ENCODE measurements around the gene NACAD. TPM values are rescaled to one million over a fixed set of nuclear protein-coding genes. Genes with fewer than 3 reads are reported as not detected.

The NACAD gene
- total RNA-seq, 2 donors from 2014 or later, result 0.78 to 1.6 TPM

GRCh38 chr7:45092931-45093235, 4.1 kb upstream of the NACAD start:
- no peak overlapping the region for H3K4me3 ChIP-seq
- 59 to 71% methylated on average over 3 of the region's 3 CpGs for WGBS, 2 donors
- DNase-seq (no peak), ATAC-seq (no peak)
- peaks cover 7% of the 10 kb centered on the region for H3K4me1 ChIP-seq
- no peak overlapping the region for H3K27ac ChIP-seq
- no peaks in the 10 kb centered on the region for H3K36me3 ChIP-seq (replicated peaks in 1 of 2; ENCODE audit: insufficient read depth in 1 of 2, low read depth in 2 of 2)
- TF ChIP-seq POLR2A (IDR thresholded peaks at IDR 0.05), result no peak
- no peak for TF ChIP-seq CTCF (IDR thresholded peaks at IDR 0.05)
- no peaks in the 10 kb centered on the region for H3K9me3 ChIP-seq
- intact Hi-C loops (cut with DNase I), result no loop called here
- peaks cover 0 to 5% of the 10 kb centered on the region in 2 donors for H3K27me3 ChIP-seq

GRCh38 chr7:45092100-45092930, 3.5 kb upstream of the NACAD start:
- no peaks in the 10 kb centered on the region for H3K9me3 ChIP-seq
- H3K4me1 ChIP-seq, result peaks cover 7% of the 10 kb centered on the region
- intact Hi-C loops (cut with DNase I), result no loop called here
- H3K4me3 ChIP-seq, result no peak overlapping the region
- 47 to 56% methylated on average over 7 of the region's 7 CpGs for WGBS, 2 donors
- TF ChIP-seq CTCF (IDR thresholded peaks at IDR 0.05) (no peak), POLR2A (IDR thresholded peaks at IDR 0.05) (no peak)
- no peak for ATAC-seq
- DNase-seq, result no peak
- no peak overlapping the region for H3K27ac ChIP-seq
- peaks cover 0 to 5% of the 10 kb centered on the region in 2 donors for H3K27me3 ChIP-seq
- H3K36me3 ChIP-seq (replicated peaks in 1 of 2; ENCODE audit: insufficient read depth in 1 of 2, low read depth in 2 of 2), result no peaks in the 10 kb centered on the region

GRCh38 chr7:45089341-45089891, 647 bp upstream of the NACAD start:
- Histone ChIP-seq H3K4me1 (peaks cover 7% of the 10 kb centered on the region), H3K4me3 (no peak overlapping the region), H3K9me3 (no peaks in the 10 kb centered on the region), H3K27me3 (peaks cover 0 to 5% of the 10 kb centered on the region in 2 donors), H3K36me3 (replicated peaks in 1 of 2; ENCODE audit: insufficient read depth in 1 of 2, low read depth in 2 of 2) (no peaks in the 10 kb centered on the region), H3K27ac (no peak overlapping the region)
- peak; percentile 45 for ATAC-seq
- 6 to 15% methylated on average over 8 to 21 of the region's 22 CpGs for WGBS, 2 donors
- no peak for TF ChIP-seq POLR2A (IDR thresholded peaks at IDR 0.05)
- TF ChIP-seq CTCF (IDR thresholded peaks at IDR 0.05), result no peak
- intact Hi-C loops (cut with DNase I), result no loop called here
- DNase-seq, result peak; percentile 43 to 69 (median 61)

GRCh38 chr7:45088146-45088701, 545 bp downstream of the NACAD start:
- intact Hi-C loops (cut with DNase I), result no loop called here
- H3K27ac ChIP-seq, result no peak overlapping the region
- H3K27me3 ChIP-seq, result peaks cover 0 to 5% of the 10 kb centered on the region in 2 donors
- no peak overlapping the region for H3K4me3 ChIP-seq
- H3K4me1 ChIP-seq, result peaks cover 7% of the 10 kb centered on the region
- TF ChIP-seq CTCF (IDR thresholded peaks at IDR 0.05) (no peak), POLR2A (IDR thresholded peaks at IDR 0.05) (no peak)
- H3K9me3 ChIP-seq, result no peaks in the 10 kb centered on the region
- no peak for DNase-seq
- H3K36me3 ChIP-seq (replicated peaks in 1 of 2; ENCODE audit: insufficient read depth in 1 of 2, low read depth in 2 of 2), result no peaks in the 10 kb centered on the region
- 58 to 73% methylated on average over 15 to 27 of the region's 29 CpGs for WGBS, 2 donors
- no peak for ATAC-seq
